IMR-90 (cell line): ENCODE data around the gene TRIM63.

ENCODE experiments used
- BHLHE40 ChIP-seq: fragments of 150-350 bp; IDR thresholded peaks from 2 replicates; pipeline ENCODE4 v1.6.1; 2016; ENCODE audit warnings: mild to moderate bottlenecking, low read depth, low read length
- CHD1 ChIP-seq: IDR thresholded peaks from 2 replicates; pipeline ENCODE4 v1.6.1; 2012; ENCODE audit warnings: low read depth, low read length, improper control_type of control experiment
- FOS ChIP-seq: fragments of 150-350 bp; IDR thresholded peaks from 2 replicates; pipeline ENCODE4 v1.6.1; 2016; ENCODE audit warnings: low read depth, low read length
- MAFK ChIP-seq: IDR thresholded peaks from 2 replicates; pipeline ENCODE4 v1.6.1; 2012; ENCODE audit warnings: low read depth, low read length, improper control_type of control experiment
- MAZ ChIP-seq: IDR thresholded peaks from 2 replicates; pipeline ENCODE4 v1.6.1; 2012; ENCODE audit warnings: low read depth, mild to moderate bottlenecking, low read length, improper control_type of control experiment, moderate library complexity, borderline replicate concordance
- MXI1 ChIP-seq: IDR thresholded peaks from 2 replicates; pipeline ENCODE4 v1.6.1; 2012; ENCODE audit warnings: low read depth, mild to moderate bottlenecking, low read length, moderate library complexity, borderline replicate concordance
- NFE2L2 ChIP-seq: fragments of 150-350 bp; IDR thresholded peaks from 2 replicates; pipeline ENCODE4 v1.6.1; 2016; ENCODE audit warnings: low read depth, mild to moderate bottlenecking, low read length
- POLR2A ChIP-seq: IDR thresholded peaks from 2 replicates; pipeline ENCODE4 v1.6.1; 2012; ENCODE audit warnings: mild to moderate bottlenecking, low read depth, low read length
- RAD21 ChIP-seq: IDR thresholded peaks from 2 replicates; pipeline ENCODE4 v1.6.1; 2012; ENCODE audit warnings: low read length, improper control_type of control experiment
- RCOR1 ChIP-seq: IDR thresholded peaks from 2 replicates; pipeline ENCODE4 v1.6.1; 2012; ENCODE audit warnings: mild to moderate bottlenecking, low read length, improper control_type of control experiment; ENCODE audit not compliant: insufficient replicate concordance
- RFX5 ChIP-seq: IDR thresholded peaks from 2 replicates; pipeline ENCODE4 v1.8.0; 2012; ENCODE audit warnings: low read depth, mild to moderate bottlenecking, low read length, moderate library complexity
- SMC3 ChIP-seq: fragments of 150-350 bp; IDR thresholded peaks from 2 replicates; pipeline ENCODE4 v1.6.1; 2016; ENCODE audit warnings: low read depth, mild to moderate bottlenecking, antibody characterized with exemption, low read length, moderate library complexity
- TF ChIP-seq, protein P1 (sequence below): conservative IDR thresholded peaks from 2 replicates; pipeline ENCODE4 v1.5.1; 2012; ENCODE audit warnings: mild to moderate bottlenecking, low read depth, low read length, improper control_type of control experiment
- TF ChIP-seq, protein P2 (sequence below): fragments of 150-350 bp; IDR thresholded peaks from 2 replicates; pipeline ENCODE4 v1.6.1; 2017; ENCODE audit warnings: mild to moderate bottlenecking, antibody characterized with exemption, low read length, low read depth

DNA sequence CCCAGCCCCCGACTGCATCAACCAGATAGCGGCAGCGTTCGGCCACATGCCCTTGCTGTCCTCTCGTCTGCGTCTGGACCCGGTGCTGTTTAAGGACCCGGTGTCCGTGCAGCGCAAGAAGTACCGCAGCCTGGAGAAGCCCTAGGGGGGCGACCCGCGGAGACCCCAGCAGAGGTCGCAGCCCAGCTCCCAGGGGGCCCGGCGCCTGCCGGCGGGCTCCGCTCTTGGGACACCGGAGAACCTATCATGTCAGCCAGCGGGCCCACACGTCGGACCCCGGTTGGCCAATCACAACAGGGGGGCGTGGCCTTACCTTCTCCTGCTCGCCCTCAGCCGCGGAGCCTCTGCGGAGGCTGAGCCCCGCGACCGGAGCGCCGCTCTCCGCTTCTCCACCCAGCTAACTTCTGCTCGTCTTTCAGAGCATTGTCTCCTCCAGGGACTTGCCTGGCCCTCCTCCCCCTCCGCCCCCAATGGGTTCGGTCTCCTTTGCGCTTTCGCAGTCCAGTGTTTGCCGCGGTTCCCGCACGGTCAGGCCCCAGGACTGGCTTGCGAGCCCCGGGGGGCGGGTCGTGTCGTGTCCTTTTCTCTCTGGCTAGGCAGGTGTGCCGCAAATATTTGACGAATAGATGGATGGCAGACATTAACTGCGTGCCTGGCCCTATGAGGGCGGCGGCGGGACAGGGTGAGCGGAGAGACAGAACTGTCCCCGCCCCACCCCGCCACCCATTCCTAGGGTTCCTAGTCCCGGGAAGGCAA is 32.0 kb downstream of the TRIM63 start:
- TF ChIP-seq, protein P1, sequence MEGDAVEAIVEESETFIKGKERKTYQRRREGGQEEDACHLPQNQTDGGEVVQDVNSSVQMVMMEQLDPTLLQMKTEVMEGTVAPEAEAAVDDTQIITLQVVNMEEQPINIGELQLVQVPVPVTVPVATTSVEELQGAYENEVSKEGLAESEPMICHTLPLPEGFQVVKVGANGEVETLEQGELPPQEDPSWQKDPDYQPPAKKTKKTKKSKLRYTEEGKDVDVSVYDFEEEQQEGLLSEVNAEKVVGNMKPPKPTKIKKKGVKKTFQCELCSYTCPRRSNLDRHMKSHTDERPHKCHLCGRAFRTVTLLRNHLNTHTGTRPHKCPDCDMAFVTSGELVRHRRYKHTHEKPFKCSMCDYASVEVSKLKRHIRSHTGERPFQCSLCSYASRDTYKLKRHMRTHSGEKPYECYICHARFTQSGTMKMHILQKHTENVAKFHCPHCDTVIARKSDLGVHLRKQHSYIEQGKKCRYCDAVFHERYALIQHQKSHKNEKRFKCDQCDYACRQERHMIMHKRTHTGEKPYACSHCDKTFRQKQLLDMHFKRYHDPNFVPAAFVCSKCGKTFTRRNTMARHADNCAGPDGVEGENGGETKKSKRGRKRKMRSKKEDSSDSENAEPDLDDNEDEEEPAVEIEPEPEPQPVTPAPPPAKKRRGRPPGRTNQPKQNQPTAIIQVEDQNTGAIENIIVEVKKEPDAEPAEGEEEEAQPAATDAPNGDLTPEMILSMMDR: no peak
- no peak for TF ChIP-seq RCOR1
- no peak for TF ChIP-seq POLR2A
- no peak for TF ChIP-seq FOS
- TF ChIP-seq, protein P2, sequence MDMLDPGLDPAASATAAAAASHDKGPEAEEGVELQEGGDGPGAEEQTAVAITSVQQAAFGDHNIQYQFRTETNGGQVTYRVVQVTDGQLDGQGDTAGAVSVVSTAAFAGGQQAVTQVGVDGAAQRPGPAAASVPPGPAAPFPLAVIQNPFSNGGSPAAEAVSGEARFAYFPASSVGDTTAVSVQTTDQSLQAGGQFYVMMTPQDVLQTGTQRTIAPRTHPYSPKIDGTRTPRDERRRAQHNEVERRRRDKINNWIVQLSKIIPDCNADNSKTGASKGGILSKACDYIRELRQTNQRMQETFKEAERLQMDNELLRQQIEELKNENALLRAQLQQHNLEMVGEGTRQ: no peak; the same call in 1 of the 2 replicates
- TF ChIP-seq NFE2L2: no peak
- TF ChIP-seq RFX5: no peak
- no peak for TF ChIP-seq MAZ
- TF ChIP-seq RAD21: no peak
- TF ChIP-seq SMC3: no peak
- TF ChIP-seq CHD1: no peak
- TF ChIP-seq MXI1: no peak
- no peak for TF ChIP-seq MAFK
- TF ChIP-seq BHLHE40: no peak
